GM18505 (cell line): ENCODE results near the gene DBH.
"Not testable (repeated sequence)": the region's sequence is repeated elsewhere in the genome, so short reads cannot be mapped to it uniquely, and the experiment has no call there.

Source experiments
- ATAC-seq: cut with Tn5 transposase; IDR thresholded peaks from one replicate; pipeline ENCODE4 v1.9.1; 2021; ENCODE audit not compliant: unreplicated experiment
- POLR2A ChIP-seq: IDR thresholded peaks from 4 replicates; pipeline ENCODE4 v1.6.1; 2011; ENCODE audit warnings: borderline replicate concordance; ENCODE audit not compliant: insufficient read depth, insufficient read length; ENCODE audit errors: extremely low read depth

DBH gene

DNA sequence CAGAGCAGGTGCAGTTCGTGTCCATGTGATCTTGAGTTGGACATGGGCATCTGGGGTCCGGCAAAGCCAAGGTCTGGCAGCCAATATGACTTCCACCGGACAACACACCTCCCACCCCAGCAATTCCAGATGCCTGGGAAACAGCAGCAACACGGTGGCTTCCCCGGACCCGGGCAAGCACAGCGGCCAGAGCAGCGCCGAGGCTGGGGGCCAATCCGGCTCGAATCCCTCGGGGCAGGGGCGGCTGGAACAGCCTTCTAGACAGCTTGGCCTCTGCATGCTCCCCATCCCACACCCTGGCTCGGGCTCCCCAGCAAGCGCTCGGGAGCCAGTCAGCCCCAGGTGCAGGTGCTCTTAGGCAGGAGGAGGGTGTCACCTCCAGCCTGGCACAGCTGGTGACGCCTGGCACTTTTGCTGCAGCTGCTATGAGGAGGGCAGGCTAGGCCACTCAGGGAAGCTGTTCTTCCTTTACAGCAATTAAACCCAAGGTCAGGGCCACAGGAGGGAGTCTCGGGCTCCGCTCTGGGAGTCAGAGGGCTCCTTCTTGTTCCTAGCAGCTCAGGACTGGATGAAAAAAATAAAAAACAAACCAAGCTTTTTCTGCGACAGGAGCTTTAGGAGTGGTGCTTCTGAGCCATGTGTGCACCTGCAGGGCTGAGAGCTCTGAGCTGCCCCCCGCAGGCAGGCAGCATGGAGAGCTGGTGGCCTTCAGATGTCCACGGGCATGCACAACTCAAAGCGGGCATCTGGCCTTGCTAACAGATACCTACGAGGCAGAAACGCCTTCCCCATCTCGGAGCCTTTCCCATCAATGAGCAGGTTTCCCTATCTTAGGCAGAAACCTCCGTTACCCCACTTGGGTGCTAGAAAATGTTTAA is 28.2 kb downstream of the DBH start:
- ATAC-seq = no peak
- no peak for TF ChIP-seq POLR2A

DNA sequence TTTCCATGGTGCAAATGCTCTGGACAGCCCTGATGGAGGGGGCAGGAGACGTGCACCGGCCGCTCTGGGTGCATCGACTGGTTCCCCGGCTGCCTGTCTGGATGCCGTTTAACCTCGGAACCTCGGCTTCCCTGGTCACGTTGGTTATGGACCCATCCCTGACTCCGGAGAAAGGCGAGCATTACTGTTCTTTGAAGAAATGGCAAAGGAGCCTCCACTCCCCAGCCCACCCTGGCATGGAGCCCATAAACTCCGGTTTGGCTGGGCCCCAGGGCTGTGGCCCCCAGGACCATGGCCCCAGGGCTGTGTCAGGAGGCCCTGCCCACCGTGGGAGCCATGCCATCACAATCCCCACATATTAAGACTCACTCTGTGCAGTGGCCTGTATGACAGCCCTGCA is 28.9 kb downstream of the DBH start:
- ATAC-seq = no peak
- no peak for TF ChIP-seq POLR2A

DNA sequence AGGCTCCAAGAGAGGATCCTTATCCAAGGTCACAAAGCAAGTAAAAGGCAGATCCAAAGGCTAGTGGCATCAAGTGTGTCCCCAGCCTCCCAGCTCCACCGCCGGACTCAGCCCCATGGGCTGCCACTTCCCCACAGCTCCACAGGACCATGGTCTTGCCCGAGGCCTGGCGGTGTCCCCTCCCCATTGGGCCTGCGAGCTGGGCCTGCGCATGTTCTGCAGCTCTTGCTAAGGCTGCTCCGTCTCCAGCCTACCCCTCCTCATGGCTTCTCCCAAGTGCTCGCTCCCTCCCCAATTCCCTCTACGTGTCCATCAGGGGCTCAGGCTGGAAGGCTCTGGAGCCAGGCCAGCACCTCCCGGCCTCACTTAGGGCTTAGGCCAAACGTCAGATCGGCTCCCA is 29.4 kb downstream of the DBH start:
- no peak for TF ChIP-seq POLR2A
- no peak for ATAC-seq

DNA sequence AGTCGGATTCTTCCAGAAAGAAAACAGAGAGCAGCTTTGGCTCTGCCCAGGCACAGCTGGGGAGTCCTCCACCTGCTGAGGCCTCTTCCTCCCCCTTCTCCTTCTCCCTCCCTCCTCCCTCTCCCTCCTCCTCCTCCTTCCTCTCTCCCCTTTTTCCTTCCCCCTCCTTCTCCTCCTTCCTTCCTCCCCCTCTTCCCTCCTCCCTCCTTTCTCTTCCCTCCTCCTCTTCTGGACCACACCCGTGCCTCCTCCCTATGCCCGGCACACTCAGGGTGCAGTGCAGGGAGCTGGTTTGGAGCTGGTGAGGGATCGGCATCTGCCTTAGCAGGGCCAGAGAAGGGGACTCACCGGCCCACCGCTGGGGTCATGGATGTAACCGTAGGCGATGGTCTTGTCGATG is 30.2 kb downstream of the DBH start:
- TF ChIP-seq POLR2A = no peak
- no peak for ATAC-seq

DNA sequence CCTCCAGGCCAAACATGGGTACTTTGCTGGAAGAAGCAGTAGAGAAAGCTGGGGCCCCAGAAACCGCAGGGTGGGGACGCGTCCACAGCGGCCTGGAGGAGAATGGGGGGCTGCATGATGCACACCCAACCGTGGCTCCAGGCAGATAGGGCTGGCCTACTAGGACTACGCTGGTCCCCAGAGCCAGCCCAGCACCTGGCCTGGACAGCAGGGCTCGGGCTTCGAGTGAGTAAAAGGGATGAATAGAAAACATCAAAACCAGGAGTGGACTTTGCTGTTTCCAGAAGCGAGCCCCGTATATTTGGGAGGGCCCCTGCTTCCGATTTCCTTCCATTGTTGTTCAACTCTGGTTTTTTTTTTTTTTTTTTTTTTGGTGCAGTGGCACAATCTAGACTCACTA is 30.7 kb downstream of the DBH start:
- ATAC-seq = no peak
- no peak for TF ChIP-seq POLR2A

DNA sequence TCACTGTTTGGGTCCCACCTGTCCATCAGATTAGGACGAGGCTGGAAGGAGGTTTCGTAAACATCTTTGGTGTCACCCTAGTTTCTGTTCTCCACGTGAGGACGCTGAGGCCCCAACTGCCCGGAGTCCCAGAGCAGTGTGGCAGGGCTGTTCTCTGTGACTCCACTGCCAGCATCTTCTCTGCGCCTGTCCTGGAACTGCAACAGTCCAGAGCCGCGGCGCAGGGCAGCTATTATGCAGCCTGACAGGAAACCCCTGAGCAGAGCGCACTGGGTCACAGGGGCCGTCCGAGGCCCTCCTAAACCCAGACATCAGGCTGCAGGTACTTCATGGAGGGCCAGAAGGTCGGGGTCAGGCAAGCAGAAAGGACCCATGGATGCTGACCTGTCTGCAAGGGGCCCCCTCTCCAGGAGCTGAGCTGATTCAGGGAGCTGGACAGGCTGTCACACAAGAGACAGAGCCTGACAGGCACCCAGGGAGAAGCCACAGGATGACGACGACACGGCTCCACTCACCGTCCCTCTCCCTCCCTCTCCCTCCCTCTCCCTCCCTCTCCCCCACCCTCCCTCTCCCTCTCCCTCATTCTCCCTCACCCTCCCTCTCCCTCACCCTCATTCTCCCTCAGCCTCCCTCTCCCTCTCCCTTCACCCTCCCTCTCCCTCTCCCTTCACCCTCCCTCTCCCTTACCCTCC is 31.7 kb downstream of the DBH start:
- no peak for TF ChIP-seq POLR2A
- ATAC-seq = no peak

DNA sequence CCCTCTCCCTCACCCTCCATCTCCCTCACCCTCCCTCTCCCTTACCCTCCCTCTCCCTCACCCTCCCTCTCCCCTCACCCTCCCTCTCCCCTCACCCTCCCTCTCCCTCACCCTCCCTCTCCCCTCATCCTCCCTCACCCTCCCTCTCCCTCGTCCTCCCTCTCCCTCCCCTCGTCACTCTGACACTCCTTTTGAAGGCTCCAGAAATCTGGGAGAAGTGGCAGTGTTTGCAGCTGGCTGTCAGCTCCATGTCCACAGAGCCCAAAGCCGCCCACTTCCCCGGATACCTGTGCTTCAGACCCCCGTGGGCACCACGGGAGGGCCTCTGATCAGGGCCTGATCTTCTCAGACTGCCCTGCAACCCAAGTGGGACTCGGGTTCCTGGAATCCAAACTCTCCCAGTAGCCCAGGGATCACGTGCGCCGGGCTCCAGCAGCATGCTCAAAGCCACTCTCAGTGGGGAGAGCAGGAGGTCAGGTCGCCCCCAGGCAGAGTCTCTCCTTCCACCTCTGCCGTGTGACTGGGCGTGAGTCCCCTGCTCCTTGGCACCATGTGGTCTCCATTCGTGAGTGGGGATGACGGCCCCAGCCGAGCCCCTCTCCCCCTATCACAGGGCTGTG is 33.1 kb downstream of the DBH start:
- no peak for TF ChIP-seq POLR2A
- no peak for ATAC-seq

DNA sequence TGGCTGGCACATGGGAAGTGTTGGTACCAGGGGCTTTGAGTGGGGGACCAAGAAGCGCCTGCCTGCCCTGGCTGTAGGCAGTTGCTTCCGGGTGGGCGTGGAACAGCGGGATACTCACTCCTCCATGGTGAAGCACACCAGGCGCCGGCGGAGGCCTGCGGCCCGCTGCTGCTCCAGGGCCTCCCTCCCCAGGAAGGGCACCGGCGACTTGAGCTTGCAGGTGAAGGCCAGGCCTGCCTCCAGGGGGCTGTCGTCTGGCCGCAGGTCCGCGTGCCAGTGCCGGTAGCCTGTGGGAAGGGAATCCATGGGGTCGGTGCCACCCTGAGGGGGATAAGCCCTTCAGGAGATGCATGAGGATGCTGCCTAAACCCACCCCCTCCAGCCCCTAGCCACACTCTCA is 34.3 kb downstream of the DBH start:
- ATAC-seq = no peak
- no peak for TF ChIP-seq POLR2A

DNA sequence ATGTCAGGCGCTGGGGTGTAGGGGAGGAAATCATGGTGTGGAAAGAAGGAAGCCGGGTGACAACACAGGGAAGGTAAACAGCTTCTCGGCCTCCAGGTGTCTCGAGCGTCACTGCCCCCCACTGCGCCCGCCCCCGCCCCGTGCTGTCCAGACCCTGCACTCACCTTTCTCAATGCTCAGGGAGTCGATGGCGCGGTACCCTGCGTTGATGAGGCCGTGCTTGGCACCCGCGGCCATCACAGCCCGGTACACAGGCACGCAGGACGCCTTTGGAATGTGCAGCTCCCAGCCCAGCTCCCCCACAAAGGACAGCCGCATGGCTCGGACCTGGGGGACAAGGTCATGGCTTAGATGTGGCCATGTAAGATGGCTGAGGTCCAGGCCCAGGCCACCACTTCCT is 35.2 kb downstream of the DBH start:
- ATAC-seq = no peak
- TF ChIP-seq POLR2A = no peak

DNA sequence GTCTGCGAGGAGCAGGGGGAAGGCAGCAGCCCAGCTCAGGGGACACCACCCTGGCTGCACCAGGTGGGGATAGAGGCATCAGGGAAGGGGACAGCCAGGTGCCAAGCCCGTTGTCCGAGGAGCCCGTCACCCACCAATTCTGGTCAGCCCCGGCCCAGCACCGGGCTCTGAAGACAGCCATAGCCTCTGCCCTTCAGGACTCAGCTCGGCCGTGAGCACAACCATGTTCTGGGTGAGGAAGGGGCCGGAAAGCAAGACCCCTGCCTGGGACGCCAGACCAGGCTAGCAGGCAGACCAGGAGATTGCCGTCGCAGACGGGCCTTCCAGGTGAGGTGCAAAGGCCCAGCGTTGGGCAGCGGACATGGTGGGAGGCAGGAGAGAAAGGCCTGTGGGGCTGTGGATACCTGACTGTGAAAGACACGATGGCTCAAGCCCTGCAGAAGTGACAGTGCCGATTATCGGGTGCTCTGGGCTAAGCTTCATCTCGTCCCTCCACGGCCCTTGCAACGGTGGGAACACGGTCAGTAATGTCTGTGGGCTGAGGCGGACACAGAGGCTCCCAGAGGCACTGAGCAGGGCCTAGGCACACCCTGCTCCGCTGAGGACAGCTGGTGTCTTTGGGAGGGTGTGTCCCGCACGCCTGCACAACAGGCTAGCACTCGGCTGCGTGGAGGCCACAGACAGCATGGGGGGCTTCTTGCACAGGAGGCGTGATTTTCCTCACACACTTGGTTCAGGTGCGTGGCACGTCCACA is 36.5 kb downstream of the DBH start:
- no peak for TF ChIP-seq POLR2A
- ATAC-seq = no peak

DNA sequence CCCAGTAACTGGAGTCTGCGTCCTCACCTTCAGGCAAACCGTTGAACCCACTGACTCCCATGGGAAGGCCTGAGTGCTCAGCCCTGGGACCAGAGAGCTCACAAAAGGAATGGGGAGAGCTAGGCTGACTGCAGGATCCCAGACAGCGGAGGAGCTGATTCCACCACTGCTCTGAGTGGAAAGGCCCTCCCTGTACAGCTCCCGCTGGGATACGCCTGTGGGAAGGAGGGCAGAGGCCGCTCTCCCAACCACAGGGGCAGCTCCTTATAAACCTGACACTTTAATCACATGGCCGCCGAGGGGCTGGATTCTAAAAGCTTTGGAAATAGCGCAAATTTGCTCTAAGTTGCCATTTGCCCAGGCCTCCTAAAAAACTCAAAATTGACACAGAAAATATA is 37.1 kb downstream of the DBH start:
- no peak for TF ChIP-seq POLR2A
- no peak for ATAC-seq

DNA sequence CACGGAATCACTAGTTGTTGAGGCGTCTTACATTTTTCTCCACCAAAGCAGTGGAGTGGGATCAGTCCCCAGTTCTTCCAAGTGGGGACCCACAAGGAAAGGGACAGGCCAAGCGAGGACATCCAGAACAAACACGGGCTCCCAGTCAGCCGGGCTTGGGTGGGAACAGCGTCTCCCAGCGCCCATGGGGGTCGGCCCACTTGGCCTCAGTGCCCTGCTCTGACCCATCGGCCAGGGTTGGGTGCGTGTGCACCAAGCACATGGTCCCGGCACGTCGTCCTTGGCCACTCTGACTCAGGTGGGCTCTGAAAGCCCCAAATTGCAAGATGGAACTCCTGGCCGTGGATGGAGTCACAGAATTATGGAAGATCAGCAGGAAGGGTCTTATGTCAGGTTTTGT is 37.9 kb downstream of the DBH start:
- ATAC-seq = no peak
- TF ChIP-seq POLR2A = no peak

DNA sequence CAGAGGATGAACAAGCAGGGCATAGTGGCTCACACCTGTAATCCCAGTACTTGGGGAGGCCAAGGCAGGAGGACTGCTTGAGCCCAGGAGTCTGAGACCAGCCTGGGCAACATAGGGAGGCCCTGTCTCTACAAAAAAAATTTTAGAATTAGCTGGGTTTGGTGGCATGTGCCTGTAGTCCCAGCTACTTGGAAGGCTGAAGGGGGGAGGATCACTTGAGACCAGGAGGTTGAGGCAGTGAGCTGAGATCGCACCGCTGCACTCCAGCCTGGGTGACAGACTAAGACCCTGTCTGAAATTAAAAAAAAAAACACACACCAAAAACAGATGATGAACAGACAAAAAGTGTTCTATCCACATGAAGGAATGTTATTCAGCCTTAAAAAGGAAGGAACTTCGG is 39.6 kb downstream of the DBH start:
- not testable (repeated sequence) for ATAC-seq
